Liver (tissue), 9 donors: ENCODE data around the gene EEF1AKMT2. TPM values are rescaled to one million over a fixed set of nuclear protein-coding genes. Genes with fewer than 3 reads are reported as not detected.
"Not testable (repeated sequence)": the region's sequence is repeated elsewhere in the genome, so short reads cannot be mapped to it uniquely, and the experiment has no call there.

Source experiments
- DNase-seq: peaks from one replicate; pipeline ENCODE4 v3.0.0-alpha.2; 2017; ENCODE audit warnings: low spot score
- H3K27ac ChIP-seq, 2 donors: one replicate each; pipeline ENCODE4 v1.7.0; 2013; ENCODE audit warnings: inconsistent platforms in 2 of 2, low read length in 2 of 2, control low read depth in 1 of 2, low read depth in 1 of 2, mild to moderate bottlenecking in 1 of 2
- H3K27me3 ChIP-seq, 4 donors: one replicate each; pipeline versions ENCODE4 v1.6.1 to v1.7.0; 2013; ENCODE audit warnings: low read length in 3 of 4, inconsistent platforms in 1 of 4, mild to moderate bottlenecking in 1 of 4, moderate library complexity in 1 of 4; ENCODE audit not compliant: control insufficient read depth in 4 of 4, insufficient read depth in 4 of 4
- H3K36me3 ChIP-seq, 4 donors: one replicate each; pipeline versions ENCODE4 v1.6.1 to v1.7.0; 2013; ENCODE audit warnings: low read length in 3 of 4, mild to moderate bottlenecking in 3 of 4, low read depth in 1 of 4, moderate library complexity in 1 of 4; ENCODE audit not compliant: control insufficient read depth in 4 of 4, insufficient read depth in 3 of 4
- H3K4me1 ChIP-seq, 4 donors: one replicate each; pipeline versions ENCODE4 v1.6.1 to v1.7.0; 2013; ENCODE audit warnings: low read length in 3 of 4, mild to moderate bottlenecking in 3 of 4, moderate library complexity in 1 of 4; ENCODE audit not compliant: control insufficient read depth in 4 of 4, insufficient read depth in 4 of 4
- H3K4me3 ChIP-seq, 3 donors: one replicate each; pipeline versions ENCODE4 v1.6.1 to v1.7.0; 2013; ENCODE audit warnings: low read length in 3 of 3, control low read depth in 1 of 3, low read depth in 1 of 3, mild to moderate bottlenecking in 1 of 3
- H3K9ac ChIP-seq, 2 donors: one replicate each; pipeline ENCODE4 v1.7.0; 2013; ENCODE audit warnings: low read length in 2 of 2, mild to moderate bottlenecking in 2 of 2, moderate library complexity in 2 of 2, control low read depth in 1 of 2, low read depth in 1 of 2
- H3K9me3 ChIP-seq, 4 donors: one replicate each; pipeline versions ENCODE4 v1.6.1 to v1.7.0; 2013; ENCODE audit warnings: low read length in 3 of 4; ENCODE audit not compliant: control insufficient read depth in 4 of 4
- ATF3 ChIP-seq: IDR thresholded peaks from 2 replicates; pipeline ENCODE4 v1.6.1; 2016; ENCODE audit warnings: antibody characterized with exemption
- CTCF ChIP-seq: fragments of 150-350 bp; IDR thresholded peaks from 2 replicates; pipeline ENCODE4 v1.5.1; 2017; ENCODE audit warnings: improper control_type of control experiment, low read depth, low read length; ENCODE audit not compliant: missing input control
- FOXA1 ChIP-seq: IDR thresholded peaks from 2 replicates; pipeline ENCODE4 v1.6.1; 2016; ENCODE audit warnings: antibody characterized with exemption
- FOXA2 ChIP-seq: IDR thresholded peaks from 2 replicates; pipeline ENCODE4 v1.6.1; 2016; ENCODE audit warnings: antibody characterized with exemption
- HNF4A ChIP-seq, 2 donors: conservative IDR thresholded peaks; 2 replicates each; pipeline ENCODE4 v1.6.1; 2016; ENCODE audit warnings: antibody characterized with exemption in 2 of 2, mild to moderate bottlenecking in 2 of 2
- JUND ChIP-seq, 2 donors: IDR thresholded peaks; 2 replicates each; pipeline ENCODE4 v1.6.1; 2016; ENCODE audit warnings: antibody characterized with exemption in 2 of 2
- MAX ChIP-seq: IDR thresholded peaks from 2 replicates; pipeline ENCODE4 v1.6.1; 2016; ENCODE audit warnings: antibody characterized with exemption
- NR2F2 ChIP-seq: IDR thresholded peaks from 2 replicates; pipeline ENCODE4 v1.6.1; 2016; ENCODE audit warnings: antibody characterized with exemption
- RAD21 ChIP-seq, 2 donors: IDR thresholded peaks; 2 replicates each; pipeline ENCODE4 v1.6.1; 2016; ENCODE audit warnings: antibody characterized with exemption in 2 of 2, mild to moderate bottlenecking in 2 of 2
- REST ChIP-seq: IDR thresholded peaks from 2 replicates; pipeline ENCODE4 v1.6.1; 2016; ENCODE audit warnings: antibody characterized with exemption, mild to moderate bottlenecking
- RXRA ChIP-seq, 2 donors: IDR thresholded peaks; 2 replicates each; pipeline ENCODE4 v1.6.1; 2017 to 2018; ENCODE audit warnings: antibody characterized with exemption in 2 of 2, mild to moderate bottlenecking in 1 of 2
- SP1 ChIP-seq: IDR thresholded peaks from 2 replicates; pipeline ENCODE4 v1.6.1; 2018; ENCODE audit warnings: antibody characterized with exemption, mild to moderate bottlenecking
- TAF1 ChIP-seq: conservative IDR thresholded peaks from 2 replicates; pipeline ENCODE4 v1.6.1; 2016; ENCODE audit warnings: antibody characterized with exemption, mild to moderate bottlenecking
- YY1 ChIP-seq: IDR thresholded peaks from 2 replicates; pipeline ENCODE4 v1.6.1; 2016; ENCODE audit warnings: antibody characterized with exemption, mild to moderate bottlenecking
- ZBTB33 ChIP-seq: IDR thresholded peaks from 2 replicates; pipeline ENCODE4 v1.6.1; 2016; ENCODE audit warnings: antibody characterized with exemption
- WGBS: extraction: QIAGEN DNeasy Blood & Tissue Kit; methylation state at CpG from one replicate; pipeline ENCODE4 v1.1.7; 2013; 5-methylcytosine and 5-hydroxymethylcytosine counted together
- polyA plus RNA-seq, 2 donors: library from polyadenylated mRNA; stranded (reverse) in 1 of 2; unstranded in 1 of 2; fragments of 200-250 nt in 1 of 2; fragments of >200 nt in 1 of 2; fragmentation: Nextera tagmentation in 1 of 2; extraction: Ambion mirVana in 1 of 2; gene quantifications; one replicate each; pipeline versions ENCODE4 v1.2.1 to v1.2.3, GENCODE V29; 2013 to 2015
- total RNA-seq, 2 donors: library from RNA; depleted of rRNA; stranded (reverse); fragments of >200 nt; gene quantifications; one replicate each; pipeline ENCODE4 v1.2.3, GENCODE V29; 2014
- donor health status: healthy.
- donor health status: healthy.
- donor health status: healthy.
- donor health status: healthy.
- donor health status: healthy.

Gene EEF1AKMT2
- total and polyA plus RNA-seq, 4 donors: 5.9 to 12.7 (median 8.5) TPM

- Histone ChIP-seq H3K4me3 (no peak overlapping the region), H3K4me1 (no peaks in the 10 kb centered on the region), H3K9me3 (no peaks in the 10 kb centered on the region), H3K36me3 (peaks cover 6 to 28% (median 22%) of the 10 kb centered on the region in 4 donors), H3K27me3 (no peaks in the 10 kb centered on the region), H3K9ac (no peak overlapping the region), H3K27ac (no peak overlapping the region)
- no peak for TF ChIP-seq HNF4A (conservative IDR thresholded peaks at IDR 0.05)
- TF ChIP-seq CTCF: no peak
- no peak for TF ChIP-seq RAD21 (IDR thresholded peaks at IDR 0.05)
- no peak for TF ChIP-seq ZBTB33
- no peak for TF ChIP-seq NR2F2
- no peak for TF ChIP-seq REST
- no peak for TF ChIP-seq YY1
- no peak for TF ChIP-seq RXRA (IDR thresholded peaks at IDR 0.05)
- no peak for TF ChIP-seq SP1
- no peak for DNase-seq
Observed at GRCh38 chr10:124825702-124826101, 34.0 kb upstream of the EEF1AKMT2 start.

- H3K36me3 ChIP-seq: peaks cover 4 to 28% (median 22%) of the 10 kb centered on the region in 4 donors
- not testable (repeated sequence) for H3K4me1 ChIP-seq, H3K27me3 ChIP-seq, DNase-seq, H3K9ac ChIP-seq, H3K9me3 ChIP-seq, H3K27ac ChIP-seq, H3K4me3 ChIP-seq
- WGBS: 98% methylated on average over 7 of the region's 7 CpGs
Observed at GRCh38 chr10:124824932-124825331, 33.2 kb upstream of the EEF1AKMT2 start.

- TF ChIP-seq CTCF (no peak), FOXA2 (no peak), ZBTB33 (no peak), MAX (no peak), RAD21 (IDR thresholded peaks at IDR 0.05) (no peak), JUND (IDR thresholded peaks at IDR 0.05) (no peak), SP1 (no peak), TAF1 (no peak), ATF3 (no peak), FOXA1 (no peak)
- Histone ChIP-seq H3K36me3 (peaks cover 3 to 24% (median 19%) of the 10 kb centered on the region in 4 donors), H3K9me3 (no peaks in the 10 kb centered on the region), H3K4me3 (no peak overlapping the region), H3K27me3 (no peaks in the 10 kb centered on the region), H3K27ac (no peak overlapping the region), H3K4me1 (no peaks in the 10 kb centered on the region), H3K9ac (no peak overlapping the region)
- no peak for DNase-seq
- WGBS: 97% methylated on average over 1 of the region's 1 CpG
Observed at GRCh38 chr10:124824507-124824906, 32.8 kb upstream of the EEF1AKMT2 start.
